ENCODE measurements around the gene SETD6. TPM values are rescaled to one million over a fixed set of nuclear protein-coding genes. Genes with fewer than 3 reads are reported as not detected.

The SETD6 gene
- total RNA-seq, 1 donor from 2014 or later = 79.1 TPM

DNA sequence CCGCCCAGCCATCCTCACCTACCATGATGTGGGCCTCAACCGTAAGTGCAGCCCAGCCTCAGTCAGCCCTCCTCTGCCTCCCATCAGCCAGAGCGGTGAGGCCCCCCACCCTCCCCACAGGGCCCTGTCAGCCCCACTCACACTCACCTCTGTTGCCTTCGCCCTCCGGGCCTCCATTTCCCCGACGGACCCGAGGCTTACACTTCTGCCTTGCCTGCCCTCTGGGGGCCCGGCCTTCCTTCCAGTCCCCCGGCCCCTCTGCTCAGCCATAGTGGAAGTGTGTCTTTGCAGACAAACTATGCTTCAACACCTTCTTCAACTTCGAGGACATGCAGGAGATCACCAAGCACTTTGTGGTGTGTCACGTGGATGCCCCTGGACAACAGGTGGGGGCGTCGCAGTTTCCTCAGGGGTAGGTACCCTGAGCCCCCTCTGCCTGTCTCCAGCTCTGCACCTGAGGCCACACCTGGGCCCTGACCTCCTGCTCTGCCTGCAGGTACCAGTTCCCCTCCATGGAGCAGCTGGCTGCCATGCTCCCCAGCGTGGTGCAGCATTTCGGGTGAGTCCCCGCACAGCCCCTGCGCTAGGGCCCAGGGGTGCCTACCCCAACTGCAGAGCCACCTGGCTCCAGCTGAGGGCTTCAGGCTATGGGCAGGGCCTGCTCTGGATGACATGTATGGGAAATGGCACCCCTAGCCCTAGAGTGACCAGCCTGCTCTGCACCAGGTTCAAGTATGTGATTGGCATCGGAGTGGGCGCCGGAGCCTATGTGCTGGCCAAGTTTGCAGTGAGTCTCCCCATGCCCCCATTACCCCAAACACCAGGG, 11.2 kb upstream of the SETD6 start:
- H3K27ac ChIP-seq = no peak overlapping the region
- H3K27me3 ChIP-seq = no peaks in the 10 kb centered on the region
- no peak overlapping the region for H3K4me3 ChIP-seq
- DNase-seq (ENCODE audit: extremely low spot score in 2 of 2) = no peak
- TF ChIP-seq POLR2AphosphoS5 (IDR thresholded peaks at IDR 0.05; ENCODE audit: insufficient read depth in 1 of 2, low read depth in 1 of 2) = no peak
- TF ChIP-seq, protein P1, sequence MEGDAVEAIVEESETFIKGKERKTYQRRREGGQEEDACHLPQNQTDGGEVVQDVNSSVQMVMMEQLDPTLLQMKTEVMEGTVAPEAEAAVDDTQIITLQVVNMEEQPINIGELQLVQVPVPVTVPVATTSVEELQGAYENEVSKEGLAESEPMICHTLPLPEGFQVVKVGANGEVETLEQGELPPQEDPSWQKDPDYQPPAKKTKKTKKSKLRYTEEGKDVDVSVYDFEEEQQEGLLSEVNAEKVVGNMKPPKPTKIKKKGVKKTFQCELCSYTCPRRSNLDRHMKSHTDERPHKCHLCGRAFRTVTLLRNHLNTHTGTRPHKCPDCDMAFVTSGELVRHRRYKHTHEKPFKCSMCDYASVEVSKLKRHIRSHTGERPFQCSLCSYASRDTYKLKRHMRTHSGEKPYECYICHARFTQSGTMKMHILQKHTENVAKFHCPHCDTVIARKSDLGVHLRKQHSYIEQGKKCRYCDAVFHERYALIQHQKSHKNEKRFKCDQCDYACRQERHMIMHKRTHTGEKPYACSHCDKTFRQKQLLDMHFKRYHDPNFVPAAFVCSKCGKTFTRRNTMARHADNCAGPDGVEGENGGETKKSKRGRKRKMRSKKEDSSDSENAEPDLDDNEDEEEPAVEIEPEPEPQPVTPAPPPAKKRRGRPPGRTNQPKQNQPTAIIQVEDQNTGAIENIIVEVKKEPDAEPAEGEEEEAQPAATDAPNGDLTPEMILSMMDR (IDR thresholded peaks at IDR 0.05) = no peak
- no peak for TF ChIP-seq POLR2A (IDR thresholded peaks at IDR 0.05)
- no peaks in the 10 kb centered on the region for H3K9me3 ChIP-seq
- intact Hi-C loops (cut with DNase I) = no loop called here
- H3K4me1 ChIP-seq = peaks cover 20% of the 10 kb centered on the region
- H3K36me3 ChIP-seq = peaks cover 0 to 3% of the 10 kb centered on the region in 2 donors

DNA sequence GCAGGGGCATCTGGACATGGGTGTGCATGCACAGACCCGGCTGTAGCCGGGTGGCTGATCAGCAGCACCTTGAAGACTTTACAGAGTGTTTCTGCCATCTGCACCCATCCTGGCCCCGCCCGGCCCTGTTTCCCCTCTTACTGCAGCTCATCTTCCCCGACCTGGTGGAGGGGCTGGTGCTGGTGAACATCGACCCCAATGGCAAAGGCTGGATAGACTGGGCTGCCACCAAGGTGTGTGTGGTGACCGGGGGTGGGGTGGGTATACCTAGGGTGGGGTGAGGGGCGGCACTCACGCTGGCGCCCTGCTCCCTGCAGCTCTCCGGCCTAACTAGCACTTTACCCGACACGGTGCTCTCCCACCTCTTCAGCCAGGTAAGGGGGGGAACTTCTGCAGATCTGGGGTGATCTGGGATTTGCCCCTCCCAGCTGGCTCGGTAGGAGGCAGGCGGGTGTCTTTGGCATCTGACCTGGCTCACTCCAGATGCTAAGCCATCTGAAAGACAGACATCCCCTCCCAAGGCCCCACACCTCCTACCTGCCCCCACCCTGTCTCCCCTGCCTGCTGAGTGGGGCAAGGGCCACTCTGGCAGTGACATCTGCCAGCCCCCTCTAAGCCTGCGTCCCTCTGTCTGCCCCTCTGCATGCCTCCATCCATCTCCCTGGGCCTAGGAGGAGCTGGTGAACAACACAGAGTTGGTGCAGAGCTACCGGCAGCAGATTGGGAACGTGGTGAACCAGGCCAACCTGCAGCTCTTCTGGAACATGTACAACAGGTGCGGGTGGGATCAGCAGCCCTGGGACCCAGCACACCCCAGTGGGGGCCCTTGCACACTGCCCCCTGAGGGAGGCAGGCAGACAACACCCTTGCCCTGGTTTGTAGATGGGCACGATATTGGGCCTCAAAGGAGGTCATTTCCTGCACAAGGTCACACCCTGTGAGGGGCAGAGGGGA, 8.8 kb upstream of the SETD6 start:
- peaks cover 3% of the 10 kb centered on the region for H3K4me1 ChIP-seq
- H3K4me3 ChIP-seq = no peak overlapping the region
- intact Hi-C loops (cut with DNase I) = no loop called here
- H3K27ac ChIP-seq = no peak overlapping the region
- H3K27me3 ChIP-seq = no peaks in the 10 kb centered on the region
- no peak for DNase-seq (ENCODE audit: extremely low spot score in 2 of 2)
- no peaks in the 10 kb centered on the region for H3K9me3 ChIP-seq
- H3K36me3 ChIP-seq = peaks cover 0 to 3% of the 10 kb centered on the region in 2 donors
- TF ChIP-seq POLR2AphosphoS5 (IDR thresholded peaks at IDR 0.05; ENCODE audit: insufficient read depth in 1 of 2, low read depth in 1 of 2) (no peak), POLR2A (IDR thresholded peaks at IDR 0.05) (no peak)
- TF ChIP-seq, protein P1 (IDR thresholded peaks at IDR 0.05) = no peak

DNA sequence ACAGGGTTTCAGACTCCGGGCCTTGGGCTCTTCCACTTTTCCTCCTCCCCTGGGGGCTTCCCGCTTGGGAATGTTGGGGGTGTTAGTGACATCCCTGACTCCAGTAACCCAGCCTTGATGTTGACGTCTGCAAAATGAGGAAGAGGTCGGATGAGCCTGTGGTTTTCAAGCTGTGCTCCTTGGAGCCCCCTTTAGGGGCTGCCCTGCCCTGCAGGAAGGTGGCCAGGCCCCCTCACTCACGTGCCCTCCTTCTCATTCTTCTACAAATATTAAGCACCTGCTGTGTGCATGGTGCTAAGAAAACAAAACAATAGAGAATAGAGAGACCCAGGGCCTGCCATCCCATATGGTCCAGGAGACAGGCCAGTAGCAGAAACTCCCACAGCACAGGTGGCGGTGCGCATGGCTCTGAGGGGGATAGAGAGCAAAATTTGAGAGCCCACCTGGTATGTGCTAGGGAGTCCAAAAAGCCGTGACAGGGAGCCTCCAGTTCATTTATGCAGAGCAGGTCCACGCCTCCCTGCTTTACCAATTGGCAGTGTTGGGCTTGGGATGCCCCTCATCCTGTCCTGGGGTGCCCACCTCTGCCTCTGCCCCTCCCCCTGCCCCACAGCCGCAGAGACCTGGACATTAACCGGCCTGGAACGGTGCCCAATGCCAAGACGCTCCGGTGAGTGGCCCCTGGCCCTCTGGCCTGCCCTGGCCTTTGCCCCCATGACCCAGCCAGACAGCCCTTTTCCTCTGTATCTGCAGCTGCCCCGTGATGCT, 7.9 kb upstream of the SETD6 start:
- no peaks in the 10 kb centered on the region for H3K4me1 ChIP-seq
- H3K27ac ChIP-seq = no peak overlapping the region
- H3K27me3 ChIP-seq = no peaks in the 10 kb centered on the region
- TF ChIP-seq, protein P1 (IDR thresholded peaks at IDR 0.05) = no peak
- TF ChIP-seq POLR2A (IDR thresholded peaks at IDR 0.05) = no peak
- TF ChIP-seq POLR2AphosphoS5 (IDR thresholded peaks at IDR 0.05; ENCODE audit: insufficient read depth in 1 of 2, low read depth in 1 of 2) = no peak
- no peak for DNase-seq (ENCODE audit: extremely low spot score in 2 of 2)
- H3K36me3 ChIP-seq = peaks cover 0 to 3% of the 10 kb centered on the region in 2 donors
- intact Hi-C loops (cut with DNase I) = no loop called here
- no peak overlapping the region for H3K4me3 ChIP-seq
- H3K9me3 ChIP-seq = no peaks in the 10 kb centered on the region

DNA sequence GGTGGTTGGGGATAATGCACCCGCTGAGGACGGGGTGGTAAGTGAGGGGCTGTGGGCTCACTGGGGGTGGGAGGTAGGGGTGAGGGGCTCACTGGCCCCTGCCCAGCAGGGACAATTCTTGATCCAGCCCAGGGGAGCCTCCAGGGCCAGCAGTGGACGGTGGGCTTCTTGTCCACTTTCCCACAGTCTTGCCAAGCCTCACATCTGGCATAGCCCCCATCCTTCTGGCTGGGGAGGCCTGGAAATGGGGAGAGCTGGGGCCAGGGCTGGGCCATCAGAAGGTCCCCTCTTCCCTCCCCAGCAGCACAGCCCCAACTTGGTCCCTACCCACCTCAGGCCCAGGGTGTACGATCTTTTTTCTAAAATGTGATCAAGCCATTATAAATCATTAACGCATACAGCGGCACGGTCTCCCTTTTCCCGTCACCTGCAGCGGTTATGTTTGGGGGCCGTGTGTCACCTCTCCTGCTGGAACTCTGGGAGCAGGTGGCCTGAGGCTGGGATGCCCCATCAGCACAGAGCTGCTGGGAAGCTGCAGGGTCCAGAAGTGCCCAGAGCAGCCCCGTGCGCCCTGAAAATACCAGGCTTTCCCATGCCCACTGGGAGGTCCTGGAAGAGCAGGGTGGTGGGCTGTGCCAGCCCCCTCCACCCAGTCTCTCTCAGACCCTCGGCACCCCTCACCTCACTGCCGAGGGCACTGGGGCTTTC, 7.2 kb upstream of the SETD6 start:
- H3K27me3 ChIP-seq = no peaks in the 10 kb centered on the region
- H3K27ac ChIP-seq = no peak overlapping the region
- TF ChIP-seq POLR2A (IDR thresholded peaks at IDR 0.05) (no peak), POLR2AphosphoS5 (IDR thresholded peaks at IDR 0.05; ENCODE audit: insufficient read depth in 1 of 2, low read depth in 1 of 2) (no peak)
- TF ChIP-seq, protein P1 (IDR thresholded peaks at IDR 0.05) = no peak
- DNase-seq (ENCODE audit: extremely low spot score in 2 of 2) = no peak
- no peaks in the 10 kb centered on the region for H3K4me1 ChIP-seq
- H3K4me3 ChIP-seq = no peak overlapping the region
- no peaks in the 10 kb centered on the region for H3K9me3 ChIP-seq
- peaks cover 0 to 3% of the 10 kb centered on the region in 2 donors for H3K36me3 ChIP-seq
- intact Hi-C loops (cut with DNase I) = no loop called here
